ENCODE results near the gene DCAF11. TPM values are rescaled to one million over a fixed set of nuclear protein-coding genes. Genes with fewer than 3 reads are reported as not detected.

The DCAF11 gene
- total RNA-seq, 2 experiments from 2014 or later: 74.8 to 75.3 TPM

DNA sequence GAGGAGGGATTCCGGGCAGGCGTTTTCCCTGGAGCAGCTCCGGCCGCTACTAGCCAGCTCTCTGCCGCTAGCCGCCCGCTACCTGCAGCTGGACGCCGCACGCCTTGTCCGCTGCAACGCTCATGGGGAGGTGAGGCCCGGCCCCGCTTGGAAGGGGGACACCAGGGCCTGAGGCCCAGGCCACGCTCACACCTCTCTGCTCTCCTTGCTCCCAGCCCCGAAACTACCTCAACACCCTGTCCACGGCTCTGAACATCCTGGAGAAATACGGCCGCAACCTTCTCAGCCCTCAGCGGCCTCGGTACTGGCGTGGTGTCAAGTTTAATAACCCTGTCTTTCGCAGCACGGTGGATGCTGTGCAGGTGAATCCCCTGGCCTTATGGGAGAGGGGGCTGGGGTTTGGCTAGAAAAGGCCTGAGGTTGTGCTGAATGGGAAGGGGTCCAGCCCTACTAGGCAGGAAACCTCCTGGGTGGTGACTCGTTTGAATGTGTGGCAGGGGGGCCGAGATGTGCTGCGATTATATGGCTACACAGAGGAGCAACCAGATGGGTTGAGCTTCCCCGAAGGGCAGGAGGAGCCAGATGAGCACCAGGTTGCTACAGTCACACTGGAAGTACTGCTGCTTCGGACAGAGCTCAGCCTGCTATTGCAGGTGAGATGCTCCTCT is 33.3 kb downstream of the DCAF11 start:
- Histone ChIP-seq H3K36me3 (ENCODE audit: insufficient read depth, low read length) (peaks cover 69% of the 10 kb centered on the region), H3K27ac (ENCODE audit: low read depth in 1 of 2, low read length in 2 of 2) (peak overlapping the region; percentile 46 to 76), H3K27me3 (ENCODE audit: control insufficient read depth in 1 of 2, insufficient read depth in 2 of 2, low read length in 2 of 2) (no peaks in the 10 kb centered on the region), H3K4me1 (ENCODE audit: insufficient read depth, low read length) (peaks cover 62% of the 10 kb centered on the region), H3K9me3 (ENCODE audit: control insufficient read depth in 1 of 2, insufficient read depth in 1 of 2, low read length in 2 of 2) (no peaks in the 10 kb centered on the region), H3K4me3 (ENCODE audit: low read length) (peak overlapping the region; percentile 93)
- TF ChIP-seq, protein P1, sequence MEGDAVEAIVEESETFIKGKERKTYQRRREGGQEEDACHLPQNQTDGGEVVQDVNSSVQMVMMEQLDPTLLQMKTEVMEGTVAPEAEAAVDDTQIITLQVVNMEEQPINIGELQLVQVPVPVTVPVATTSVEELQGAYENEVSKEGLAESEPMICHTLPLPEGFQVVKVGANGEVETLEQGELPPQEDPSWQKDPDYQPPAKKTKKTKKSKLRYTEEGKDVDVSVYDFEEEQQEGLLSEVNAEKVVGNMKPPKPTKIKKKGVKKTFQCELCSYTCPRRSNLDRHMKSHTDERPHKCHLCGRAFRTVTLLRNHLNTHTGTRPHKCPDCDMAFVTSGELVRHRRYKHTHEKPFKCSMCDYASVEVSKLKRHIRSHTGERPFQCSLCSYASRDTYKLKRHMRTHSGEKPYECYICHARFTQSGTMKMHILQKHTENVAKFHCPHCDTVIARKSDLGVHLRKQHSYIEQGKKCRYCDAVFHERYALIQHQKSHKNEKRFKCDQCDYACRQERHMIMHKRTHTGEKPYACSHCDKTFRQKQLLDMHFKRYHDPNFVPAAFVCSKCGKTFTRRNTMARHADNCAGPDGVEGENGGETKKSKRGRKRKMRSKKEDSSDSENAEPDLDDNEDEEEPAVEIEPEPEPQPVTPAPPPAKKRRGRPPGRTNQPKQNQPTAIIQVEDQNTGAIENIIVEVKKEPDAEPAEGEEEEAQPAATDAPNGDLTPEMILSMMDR (IDR thresholded peaks at IDR 0.05): no peak
- Mint-ChIP-seq H3K9me3 (no peaks in the 10 kb centered on the region), H3K36me3 (ENCODE audit: low read depth) (peaks cover 86% of the 10 kb centered on the region), H3K4me3 (peak overlapping the region; percentile 99), H3K27me3 (no peaks in the 10 kb centered on the region), H3K4me1 (ENCODE audit: low read depth) (peaks cover 58% of the 10 kb centered on the region), H3K27ac (peak overlapping the region; percentile 90)
- intact Hi-C loops (cut with DNase I, micrococcal nuclease): loop anchor here (1.0 to 5.0 kb wide), 6 partner anchors 12 to 85 kb away; partner anchors contain the start of genes GMPR2 (in 2 of the 2), IPO4 (in 2 of the 2), NEDD8 (in 2 of the 2) and IRF9 (in 1 of the 2)
- ChIA-PET CTCF (interaction anchor here (1.0 to 5.5 kb wide), 4 partner anchors 13 to 184 kb away, joined by 3 to 32 read pairs (median 4); partner anchors contain the start of genes DCAF11, IRF9, MDP1 and NRL), POLR2A (interaction anchor here (1.0 to 8.1 kb wide), 13 partner anchors 8 to 294 kb away, joined by 3 to 154 read pairs (median 16); partner anchors contain the start of genes DCAF11, IPO4, IRF9 and MDP1)
- ATAC-seq (ENCODE audit: poor library complexity) (no peak), DNase-seq (peak in 1 of 14 experiments; percentile 30)

DNA sequence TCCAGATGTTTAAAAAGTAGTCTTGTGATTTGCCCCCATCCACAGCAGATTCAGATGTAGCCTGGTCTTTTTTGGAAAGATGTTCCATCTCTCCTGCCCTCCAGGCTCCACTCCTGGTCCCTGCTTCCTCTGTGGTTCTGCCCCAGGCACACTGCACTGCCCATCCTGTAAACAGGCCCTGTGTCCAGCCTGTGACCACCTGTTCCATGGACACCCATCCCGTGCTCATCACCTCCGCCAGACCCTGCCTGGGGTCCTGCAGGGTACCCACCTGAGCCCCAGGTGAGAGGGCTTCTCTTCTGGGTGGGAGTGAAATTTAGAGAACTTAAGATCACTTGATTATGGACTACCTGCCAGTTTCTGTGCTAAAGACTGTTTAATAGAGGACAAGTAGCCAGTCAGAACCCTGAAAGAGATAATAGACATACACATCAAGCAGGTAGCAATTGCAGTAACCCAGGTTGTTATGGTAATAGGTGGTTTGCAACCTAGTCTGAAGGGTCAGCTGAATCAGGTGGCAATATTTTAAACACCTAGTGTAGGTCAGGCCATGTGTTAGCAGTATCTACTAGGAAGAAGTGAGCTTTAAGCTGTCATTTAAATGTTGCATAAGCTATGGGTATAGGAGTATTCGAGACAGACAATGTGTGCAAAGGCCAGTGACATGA is 34.9 kb downstream of the DCAF11 start:
- Histone ChIP-seq H3K27ac (ENCODE audit: low read depth in 1 of 2, low read length in 2 of 2) (no peak overlapping the region), H3K9me3 (ENCODE audit: control insufficient read depth in 1 of 2, insufficient read depth in 1 of 2, low read length in 2 of 2) (no peaks in the 10 kb centered on the region), H3K4me1 (ENCODE audit: insufficient read depth, low read length) (peaks cover 56% of the 10 kb centered on the region), H3K4me3 (ENCODE audit: low read length) (no peak overlapping the region), H3K36me3 (ENCODE audit: insufficient read depth, low read length) (peaks cover 55% of the 10 kb centered on the region), H3K27me3 (ENCODE audit: control insufficient read depth in 1 of 2, insufficient read depth in 2 of 2, low read length in 2 of 2) (no peaks in the 10 kb centered on the region)
- Mint-ChIP-seq H3K9me3 (no peaks in the 10 kb centered on the region), H3K27ac (peak overlapping the region; percentile 53), H3K4me3 (peak overlapping the region; percentile 99), H3K36me3 (ENCODE audit: low read depth) (peaks cover 77% of the 10 kb centered on the region), H3K4me1 (ENCODE audit: low read depth) (peaks cover 47% of the 10 kb centered on the region), H3K27me3 (no peaks in the 10 kb centered on the region)
- CTCF ChIA-PET: interaction anchor here (5.5 kb wide), 1 partner anchor 12 kb away, joined by 32 read pairs; the partner anchor contains the start of gene IRF9
- POLR2A ChIA-PET: interaction anchor here (2.3 to 8.1 kb wide), 5 partner anchors 8 to 35 kb away, joined by 9 to 154 read pairs (median 119); partner anchors contain the start of genes DCAF11, EMC9, IRF9 and NRL
- DNase-seq (no peak), ATAC-seq (ENCODE audit: poor library complexity) (no peak)
- TF ChIP-seq, protein P1 (IDR thresholded peaks at IDR 0.05): no peak
- intact Hi-C loops (cut with DNase I, micrococcal nuclease): loop anchor here in 1 of 2 experiments (5.0 kb wide), 2 partner anchors 38 to 83 kb away; partner anchors contain the start of genes GMPR2, IPO4 and NEDD8

DNA sequence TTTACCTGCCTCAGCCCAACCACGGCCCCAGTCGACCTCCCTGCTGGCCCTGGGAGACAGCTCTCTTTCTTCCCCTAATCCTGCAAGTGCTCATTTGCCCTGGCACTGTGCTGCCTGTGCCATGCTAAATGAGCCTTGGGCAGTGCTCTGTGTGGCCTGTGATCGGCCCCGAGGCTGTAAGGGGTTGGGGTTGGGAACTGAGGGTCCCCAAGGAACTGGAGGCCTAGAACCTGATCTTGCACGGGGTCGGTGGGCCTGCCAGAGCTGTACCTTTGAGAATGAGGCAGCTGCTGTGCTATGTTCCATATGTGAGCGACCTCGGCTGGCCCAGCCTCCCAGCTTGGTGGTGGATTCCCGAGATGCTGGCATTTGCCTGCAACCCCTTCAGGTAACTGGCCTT is 35.5 kb downstream of the DCAF11 start:
- H3K4me3 Mint-ChIP-seq: no peak overlapping the region
- ATAC-seq (ENCODE audit: poor library complexity) (no peak), DNase-seq (no peak)
- no peaks in the 10 kb centered on the region for H3K27me3 ChIP-seq (ENCODE audit: control insufficient read depth in 1 of 2, insufficient read depth in 2 of 2, low read length in 2 of 2)
- POLR2A ChIA-PET: interaction anchor here (2.3 to 8.1 kb wide), 4 partner anchors 9 to 35 kb away, joined by 9 to 154 read pairs (median 71); partner anchors contain the start of genes DCAF11, EMC9, IRF9 and NRL
- TF ChIP-seq, protein P1 (IDR thresholded peaks at IDR 0.05): no peak
- H3K27me3 Mint-ChIP-seq: no peaks in the 10 kb centered on the region
- H3K9me3 Mint-ChIP-seq: no peaks in the 10 kb centered on the region
- peaks cover 78% of the 10 kb centered on the region for H3K36me3 Mint-ChIP-seq (ENCODE audit: low read depth)
- peaks cover 47% of the 10 kb centered on the region for H3K4me1 Mint-ChIP-seq (ENCODE audit: low read depth)
- intact Hi-C loops (cut with DNase I, micrococcal nuclease): no loop called here
- H3K4me3 ChIP-seq (ENCODE audit: low read length): no peak overlapping the region
- H3K27ac ChIP-seq (ENCODE audit: low read depth in 1 of 2, low read length in 2 of 2): no peak overlapping the region
- CTCF ChIA-PET: interaction anchor here (5.5 kb wide), 1 partner anchor 11 kb away, joined by 32 read pairs; the partner anchor contains the start of gene IRF9
- H3K4me1 ChIP-seq (ENCODE audit: insufficient read depth, low read length): peaks cover 52% of the 10 kb centered on the region
- peak overlapping the region; percentile 53 for H3K27ac Mint-ChIP-seq
- peaks cover 55% of the 10 kb centered on the region for H3K36me3 ChIP-seq (ENCODE audit: insufficient read depth, low read length)
- H3K9me3 ChIP-seq (ENCODE audit: control insufficient read depth in 1 of 2, insufficient read depth in 1 of 2, low read length in 2 of 2): no peaks in the 10 kb centered on the region
